Sigmoid colon (tissue), 4 donors: ENCODE measurements around the gene PARVB.

Experiments
- POLR2AphosphoS5 ChIP-seq, 4 donors: sonication (generic); formaldehyde crosslinking; IDR thresholded peaks; one replicate each; pipeline ENCODE4 v1.6.1; 2017; ENCODE audit warnings: antibody characterized with exemption in 4 of 4
- TF ChIP-seq, protein P1 (sequence below), 4 experiments: fragments of 450-650 bp in 3 of 4; fragments of 200-600 bp in 1 of 4; IDR thresholded peaks; one replicate each; pipeline ENCODE4 v1.5.1; 2016 to 2019; ENCODE audit warnings: antibody characterized with exemption in 4 of 4, mild to moderate bottlenecking in 3 of 4, moderate library complexity in 2 of 4

- TF ChIP-seq, protein P1, sequence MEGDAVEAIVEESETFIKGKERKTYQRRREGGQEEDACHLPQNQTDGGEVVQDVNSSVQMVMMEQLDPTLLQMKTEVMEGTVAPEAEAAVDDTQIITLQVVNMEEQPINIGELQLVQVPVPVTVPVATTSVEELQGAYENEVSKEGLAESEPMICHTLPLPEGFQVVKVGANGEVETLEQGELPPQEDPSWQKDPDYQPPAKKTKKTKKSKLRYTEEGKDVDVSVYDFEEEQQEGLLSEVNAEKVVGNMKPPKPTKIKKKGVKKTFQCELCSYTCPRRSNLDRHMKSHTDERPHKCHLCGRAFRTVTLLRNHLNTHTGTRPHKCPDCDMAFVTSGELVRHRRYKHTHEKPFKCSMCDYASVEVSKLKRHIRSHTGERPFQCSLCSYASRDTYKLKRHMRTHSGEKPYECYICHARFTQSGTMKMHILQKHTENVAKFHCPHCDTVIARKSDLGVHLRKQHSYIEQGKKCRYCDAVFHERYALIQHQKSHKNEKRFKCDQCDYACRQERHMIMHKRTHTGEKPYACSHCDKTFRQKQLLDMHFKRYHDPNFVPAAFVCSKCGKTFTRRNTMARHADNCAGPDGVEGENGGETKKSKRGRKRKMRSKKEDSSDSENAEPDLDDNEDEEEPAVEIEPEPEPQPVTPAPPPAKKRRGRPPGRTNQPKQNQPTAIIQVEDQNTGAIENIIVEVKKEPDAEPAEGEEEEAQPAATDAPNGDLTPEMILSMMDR (IDR thresholded peaks at IDR 0.05): no peak
- no peak for TF ChIP-seq POLR2AphosphoS5 (IDR thresholded peaks at IDR 0.05)
Observed at GRCh38 chr22:44194569-44194968, 170.5 kb downstream of the PARVB start.
